ENCODE measurements around the gene PGAP2.

- TF ChIP-seq, protein P1, sequence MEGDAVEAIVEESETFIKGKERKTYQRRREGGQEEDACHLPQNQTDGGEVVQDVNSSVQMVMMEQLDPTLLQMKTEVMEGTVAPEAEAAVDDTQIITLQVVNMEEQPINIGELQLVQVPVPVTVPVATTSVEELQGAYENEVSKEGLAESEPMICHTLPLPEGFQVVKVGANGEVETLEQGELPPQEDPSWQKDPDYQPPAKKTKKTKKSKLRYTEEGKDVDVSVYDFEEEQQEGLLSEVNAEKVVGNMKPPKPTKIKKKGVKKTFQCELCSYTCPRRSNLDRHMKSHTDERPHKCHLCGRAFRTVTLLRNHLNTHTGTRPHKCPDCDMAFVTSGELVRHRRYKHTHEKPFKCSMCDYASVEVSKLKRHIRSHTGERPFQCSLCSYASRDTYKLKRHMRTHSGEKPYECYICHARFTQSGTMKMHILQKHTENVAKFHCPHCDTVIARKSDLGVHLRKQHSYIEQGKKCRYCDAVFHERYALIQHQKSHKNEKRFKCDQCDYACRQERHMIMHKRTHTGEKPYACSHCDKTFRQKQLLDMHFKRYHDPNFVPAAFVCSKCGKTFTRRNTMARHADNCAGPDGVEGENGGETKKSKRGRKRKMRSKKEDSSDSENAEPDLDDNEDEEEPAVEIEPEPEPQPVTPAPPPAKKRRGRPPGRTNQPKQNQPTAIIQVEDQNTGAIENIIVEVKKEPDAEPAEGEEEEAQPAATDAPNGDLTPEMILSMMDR (optimal IDR thresholded peaks at IDR 0.05 in 1 of 3, IDR thresholded peaks at IDR 0.05 in 1 of 3, conservative IDR thresholded peaks at IDR 0.05 in 1 of 3; ENCODE audit: extremely low read depth in 1 of 3, insufficient read depth in 2 of 3, low read length in 3 of 3) = no peak
- TF ChIP-seq EZH2 (IDR thresholded peaks at IDR 0.05; ENCODE audit: low read length) = no peak
Observed at GRCh38 chr11:3786781-3787428, 21.5 kb upstream of the PGAP2 start.
